ENCODE data around the gene DYNC1I1.

The DYNC1I1 gene

GRCh38 chr7:96097835-96098234 is 325.5 kb downstream of the DYNC1I1 start:
- H3K36me3 ChIP-seq (ENCODE audit: control insufficient read depth in 5 of 5, insufficient read depth in 5 of 5, low read length in 5 of 5): no peaks in the 10 kb centered on the region
- H3K4me1 ChIP-seq (ENCODE audit: control insufficient read depth in 5 of 5, insufficient read depth in 5 of 5, low read length in 5 of 5): no peaks in the 10 kb centered on the region
- H3K27ac ChIP-seq (ENCODE audit: low read depth, low read length): no peak overlapping the region
- H3K9me3 ChIP-seq (ENCODE audit: control insufficient read depth in 5 of 5, low read length in 5 of 5): peaks cover 0 to 9% (median 4%) of the 10 kb centered on the region in 5 donors
- no peaks in the 10 kb centered on the region for H3K27me3 ChIP-seq (ENCODE audit: control insufficient read depth in 5 of 5, insufficient read depth in 4 of 5, low read length in 5 of 5)
- H3K9ac ChIP-seq (ENCODE audit: low read length in 5 of 5): no peak overlapping the region
- H3K4me3 ChIP-seq (ENCODE audit: low read depth in 1 of 5, low read length in 5 of 5): no peak overlapping the region

- Histone ChIP-seq H3K9ac (ENCODE audit: low read length in 5 of 5) (no peak overlapping the region), H3K9me3 (ENCODE audit: control insufficient read depth in 5 of 5, low read length in 5 of 5) (peaks cover 0 to 9% (median 4%) of the 10 kb centered on the region in 5 donors), H3K27ac (ENCODE audit: low read depth, low read length) (no peak overlapping the region), H3K4me3 (ENCODE audit: low read depth in 1 of 5, low read length in 5 of 5) (no peak overlapping the region), H3K4me1 (ENCODE audit: control insufficient read depth in 5 of 5, insufficient read depth in 5 of 5, low read length in 5 of 5) (no peaks in the 10 kb centered on the region), H3K27me3 (ENCODE audit: control insufficient read depth in 5 of 5, insufficient read depth in 4 of 5, low read length in 5 of 5) (no peaks in the 10 kb centered on the region), H3K36me3 (ENCODE audit: control insufficient read depth in 5 of 5, insufficient read depth in 5 of 5, low read length in 5 of 5) (no peaks in the 10 kb centered on the region)
Observed at GRCh38 chr7:96100737-96101136, 328.4 kb downstream of the DYNC1I1 start.

GRCh38 chr7:96102096-96102811 is 329.9 kb downstream of the DYNC1I1 start:
- H3K4me3 ChIP-seq (ENCODE audit: low read depth in 1 of 5, low read length in 5 of 5): no peak overlapping the region
- peaks cover 0 to 9% (median 4%) of the 10 kb centered on the region in 5 donors for H3K9me3 ChIP-seq (ENCODE audit: control insufficient read depth in 5 of 5, low read length in 5 of 5)
- H3K36me3 ChIP-seq (ENCODE audit: control insufficient read depth in 5 of 5, insufficient read depth in 5 of 5, low read length in 5 of 5): no peaks in the 10 kb centered on the region
- H3K9ac ChIP-seq (ENCODE audit: low read length in 5 of 5): no peak overlapping the region
- no peak overlapping the region for H3K27ac ChIP-seq (ENCODE audit: low read depth, low read length)
- H3K4me1 ChIP-seq (ENCODE audit: control insufficient read depth in 5 of 5, insufficient read depth in 5 of 5, low read length in 5 of 5): no peaks in the 10 kb centered on the region
- no peaks in the 10 kb centered on the region for H3K27me3 ChIP-seq (ENCODE audit: control insufficient read depth in 5 of 5, insufficient read depth in 4 of 5, low read length in 5 of 5)

- Histone ChIP-seq H3K27me3 (ENCODE audit: control insufficient read depth in 5 of 5, insufficient read depth in 4 of 5, low read length in 5 of 5) (no peaks in the 10 kb centered on the region), H3K4me1 (ENCODE audit: control insufficient read depth in 5 of 5, insufficient read depth in 5 of 5, low read length in 5 of 5) (no peaks in the 10 kb centered on the region), H3K27ac (ENCODE audit: low read depth, low read length) (no peak overlapping the region), H3K36me3 (ENCODE audit: control insufficient read depth in 5 of 5, insufficient read depth in 5 of 5, low read length in 5 of 5) (no peaks in the 10 kb centered on the region), H3K9me3 (ENCODE audit: control insufficient read depth in 5 of 5, low read length in 5 of 5) (peaks cover 0 to 1% (median 0%) of the 10 kb centered on the region in 5 donors), H3K9ac (ENCODE audit: low read length in 5 of 5) (no peak overlapping the region), H3K4me3 (ENCODE audit: low read depth in 1 of 5, low read length in 5 of 5) (no peak overlapping the region)
Observed at GRCh38 chr7:96104984-96105383, 332.6 kb downstream of the DYNC1I1 start.

- H3K4me1 ChIP-seq (ENCODE audit: control insufficient read depth in 5 of 5, insufficient read depth in 5 of 5, low read length in 5 of 5): no peaks in the 10 kb centered on the region
- no peak overlapping the region for H3K27ac ChIP-seq (ENCODE audit: low read depth, low read length)
- H3K36me3 ChIP-seq (ENCODE audit: control insufficient read depth in 5 of 5, insufficient read depth in 5 of 5, low read length in 5 of 5): no peaks in the 10 kb centered on the region
- no peak overlapping the region for H3K9ac ChIP-seq (ENCODE audit: low read length in 5 of 5)
- no peaks in the 10 kb centered on the region for H3K27me3 ChIP-seq (ENCODE audit: control insufficient read depth in 5 of 5, insufficient read depth in 4 of 5, low read length in 5 of 5)
- no peaks in the 10 kb centered on the region for H3K9me3 ChIP-seq (ENCODE audit: control insufficient read depth in 5 of 5, low read length in 5 of 5)
- H3K4me3 ChIP-seq (ENCODE audit: low read depth in 1 of 5, low read length in 5 of 5): no peak overlapping the region
Observed at GRCh38 chr7:96111405-96111804, 339.1 kb downstream of the DYNC1I1 start.

DNA sequence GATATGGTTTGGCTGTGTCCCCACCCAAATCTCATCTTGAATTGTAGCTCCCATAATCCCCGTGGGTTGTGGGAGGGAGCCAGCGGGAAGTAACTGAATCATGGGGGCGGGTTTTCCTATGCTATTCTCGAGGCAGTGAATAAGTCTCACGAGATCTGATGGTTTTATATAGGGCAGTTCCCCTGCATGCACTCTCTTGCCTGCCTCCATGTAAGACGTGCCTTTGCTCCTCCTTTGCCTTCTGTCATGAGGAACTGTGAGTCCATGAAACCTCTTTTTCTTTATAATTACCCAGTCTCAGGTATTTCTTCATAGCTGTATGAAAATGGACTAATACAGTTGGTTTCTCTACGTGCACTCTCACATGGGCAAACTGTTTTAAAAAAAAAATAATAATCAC is 341.8 kb downstream of the DYNC1I1 start:
- Histone ChIP-seq H3K4me1 (ENCODE audit: control insufficient read depth in 5 of 5, insufficient read depth in 5 of 5, low read length in 5 of 5) (no peaks in the 10 kb centered on the region), H3K9me3 (ENCODE audit: control insufficient read depth in 5 of 5, low read length in 5 of 5) (no peaks in the 10 kb centered on the region), H3K27me3 (ENCODE audit: control insufficient read depth in 5 of 5, insufficient read depth in 4 of 5, low read length in 5 of 5) (no peaks in the 10 kb centered on the region), H3K4me3 (ENCODE audit: low read depth in 1 of 5, low read length in 5 of 5) (no peak overlapping the region), H3K36me3 (ENCODE audit: control insufficient read depth in 5 of 5, insufficient read depth in 5 of 5, low read length in 5 of 5) (peaks cover 0 to 2% (median 0%) of the 10 kb centered on the region in 5 donors), H3K27ac (ENCODE audit: low read depth, low read length) (no peak overlapping the region), H3K9ac (ENCODE audit: low read length in 5 of 5) (no peak overlapping the region)

DNA sequence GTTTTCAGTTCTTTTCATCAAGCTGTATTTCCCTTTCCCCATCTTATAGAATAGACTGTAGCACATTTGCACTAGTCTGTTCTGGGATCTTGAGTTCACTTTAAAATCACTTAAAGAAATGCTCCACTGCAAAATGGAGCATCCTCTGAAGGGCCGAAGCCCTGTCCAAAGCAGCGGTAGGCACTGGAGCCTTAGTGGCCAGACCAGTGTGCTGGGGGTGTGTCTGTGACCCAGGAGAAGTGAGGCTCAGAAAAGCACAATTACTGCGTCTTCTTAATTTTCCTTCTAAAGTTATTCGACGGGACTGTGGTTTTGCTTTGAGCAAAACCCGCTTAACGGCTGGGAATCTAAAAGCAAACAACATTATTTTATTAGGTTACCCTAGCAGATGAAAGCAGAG is 343.8 kb downstream of the DYNC1I1 start:
- no peaks in the 10 kb centered on the region for H3K9me3 ChIP-seq (ENCODE audit: control insufficient read depth in 5 of 5, low read length in 5 of 5)
- no peak overlapping the region for H3K4me3 ChIP-seq (ENCODE audit: low read depth in 1 of 5, low read length in 5 of 5)
- H3K27ac ChIP-seq (ENCODE audit: low read depth, low read length): no peak overlapping the region
- no peaks in the 10 kb centered on the region for H3K4me1 ChIP-seq (ENCODE audit: control insufficient read depth in 5 of 5, insufficient read depth in 5 of 5, low read length in 5 of 5)
- peaks cover 12 to 21% (median 17%) of the 10 kb centered on the region in 5 donors for H3K36me3 ChIP-seq (ENCODE audit: control insufficient read depth in 5 of 5, insufficient read depth in 5 of 5, low read length in 5 of 5)
- H3K9ac ChIP-seq (ENCODE audit: low read length in 5 of 5): no peak overlapping the region
- no peaks in the 10 kb centered on the region for H3K27me3 ChIP-seq (ENCODE audit: control insufficient read depth in 5 of 5, insufficient read depth in 4 of 5, low read length in 5 of 5)

GRCh38 chr7:96118449-96119001 is 346.2 kb downstream of the DYNC1I1 start:
- Histone ChIP-seq H3K27me3 (ENCODE audit: control insufficient read depth in 5 of 5, insufficient read depth in 4 of 5, low read length in 5 of 5) (no peaks in the 10 kb centered on the region), H3K9me3 (ENCODE audit: control insufficient read depth in 5 of 5, low read length in 5 of 5) (no peaks in the 10 kb centered on the region), H3K36me3 (ENCODE audit: control insufficient read depth in 5 of 5, insufficient read depth in 5 of 5, low read length in 5 of 5) (peaks cover 17 to 32% (median 24%) of the 10 kb centered on the region in 5 donors), H3K4me1 (ENCODE audit: control insufficient read depth in 5 of 5, insufficient read depth in 5 of 5, low read length in 5 of 5) (no peaks in the 10 kb centered on the region), H3K9ac (ENCODE audit: low read length in 5 of 5) (no peak overlapping the region), H3K27ac (ENCODE audit: low read depth, low read length) (no peak overlapping the region), H3K4me3 (ENCODE audit: low read depth in 1 of 5, low read length in 5 of 5) (no peak overlapping the region)

GRCh38 chr7:96120445-96121225 is 348.3 kb downstream of the DYNC1I1 start:
- no peaks in the 10 kb centered on the region for H3K9me3 ChIP-seq (ENCODE audit: control insufficient read depth in 5 of 5, low read length in 5 of 5)
- peaks cover 17 to 35% (median 25%) of the 10 kb centered on the region in 5 donors for H3K36me3 ChIP-seq (ENCODE audit: control insufficient read depth in 5 of 5, insufficient read depth in 5 of 5, low read length in 5 of 5)
- no peak overlapping the region for H3K27ac ChIP-seq (ENCODE audit: low read depth, low read length)
- H3K27me3 ChIP-seq (ENCODE audit: control insufficient read depth in 5 of 5, insufficient read depth in 4 of 5, low read length in 5 of 5): no peaks in the 10 kb centered on the region
- no peaks in the 10 kb centered on the region for H3K4me1 ChIP-seq (ENCODE audit: control insufficient read depth in 5 of 5, insufficient read depth in 5 of 5, low read length in 5 of 5)
- H3K4me3 ChIP-seq (ENCODE audit: low read depth in 1 of 5, low read length in 5 of 5): no peak overlapping the region
- H3K9ac ChIP-seq (ENCODE audit: low read length in 5 of 5): no peak overlapping the region

- no peak overlapping the region for H3K9ac ChIP-seq (ENCODE audit: low read length in 5 of 5)
- H3K4me3 ChIP-seq (ENCODE audit: low read depth in 1 of 5, low read length in 5 of 5): no peak overlapping the region
- H3K27me3 ChIP-seq (ENCODE audit: control insufficient read depth in 5 of 5, insufficient read depth in 4 of 5, low read length in 5 of 5): no peaks in the 10 kb centered on the region
- no peaks in the 10 kb centered on the region for H3K4me1 ChIP-seq (ENCODE audit: control insufficient read depth in 5 of 5, insufficient read depth in 5 of 5, low read length in 5 of 5)
- H3K27ac ChIP-seq (ENCODE audit: low read depth, low read length): no peak overlapping the region
- H3K9me3 ChIP-seq (ENCODE audit: control insufficient read depth in 5 of 5, low read length in 5 of 5): no peaks in the 10 kb centered on the region
- H3K36me3 ChIP-seq (ENCODE audit: control insufficient read depth in 5 of 5, insufficient read depth in 5 of 5, low read length in 5 of 5): peaks cover 17 to 35% (median 25%) of the 10 kb centered on the region in 5 donors
Observed at GRCh38 chr7:96121752-96122151, 349.4 kb downstream of the DYNC1I1 start.
